Measurements from ENCODE around the gene GSDME. TPM values are rescaled to one million over a fixed set of nuclear protein-coding genes. Genes with fewer than 3 reads are reported as not detected.
A peak's percentile ranks its signal among the peaks of the same experiment; 100 is the strongest.

GSDME gene
- total and polyA plus RNA-seq, 2 of the 4 experiments (the other 2 are of a cell fraction): 75.2 to 78.7 TPM

GRCh38 chr7:24769851-24770250 lies 12.6 kb upstream of the GSDME start:
- Histone ChIP-seq H3K9me1 (ENCODE audit: insufficient read depth, low read length) (no peaks in the 10 kb centered on the region), H3K4me1 (ENCODE audit: control insufficient read depth, insufficient read depth, low read length) (0 out of 2 replicates have a peak, but pooled peaks cover 2% of the 10 kb centered on the region), H3K4me3 (ENCODE audit: insufficient read depth, low read depth, low read length) (no peak overlapping the region), H4K5ac (ENCODE audit: low read depth, low read length) (no peak overlapping the region), H2AK9ac (replicated peaks; ENCODE audit: low read depth, low read length, poor library complexity) (no peak overlapping the region), H3K4me2 (ENCODE audit: low read depth, low read length) (no peak overlapping the region), H3K4ac (ENCODE audit: low read depth, low read length) (no peak overlapping the region), H4K91ac (ENCODE audit: insufficient read depth, low read depth, low read length) (no peak overlapping the region), H2BK5ac (ENCODE audit: low read depth, low read length, poor library complexity, severe bottlenecking) (no peak overlapping the region), H4K20me1 (ENCODE audit: insufficient read depth, low read length) (no peaks in the 10 kb centered on the region), H3K36me3 (ENCODE audit: control insufficient read depth, insufficient read depth, low read length) (no peaks in the 10 kb centered on the region), H3K18ac (ENCODE audit: low read depth, low read length) (no peak overlapping the region), H2BK20ac (ENCODE audit: low read depth, low read length) (no peak overlapping the region), H2AFZ (replicated peaks; ENCODE audit: low read length, poor library complexity) (no peak overlapping the region), H3K14ac (replicated peaks; ENCODE audit: low read depth, low read length) (0 out of 2 replicates have a peak overlapping the region, but pooled peaks have one; percentile 25), H2BK15ac (ENCODE audit: low read depth, low read length) (no peak overlapping the region), H3K23ac (ENCODE audit: low read depth, low read length) (no peak overlapping the region), H4K8ac (ENCODE audit: low read depth in 2 of 2, low read length in 2 of 2) (no peak overlapping the region), H2BK120ac (ENCODE audit: low read depth, low read length) (no peak overlapping the region), H3K27ac (ENCODE audit: insufficient read depth, low read length) (no peak overlapping the region), H3K27me3 (ENCODE audit: control insufficient read depth, insufficient read depth, low read length) (no peaks in the 10 kb centered on the region; the same call in 1 of the 2 replicates), H2AK5ac (ENCODE audit: low read depth, low read length) (no peak overlapping the region), H3K9ac (ENCODE audit: low read depth, low read length) (no peak overlapping the region), H3K79me1 (ENCODE audit: low read depth in 1 of 2, low read length in 2 of 2) (no peaks in the 10 kb centered on the region), H3K9me3 (ENCODE audit: control insufficient read depth, insufficient read depth, low read length) (no peaks in the 10 kb centered on the region), H3K56ac (ENCODE audit: extremely low read depth, insufficient read depth, low read length) (no peak overlapping the region)
- no TSS peak for BruUV-seq (replicated peaks)
- dilution Hi-C loops (cut with HindIII; ENCODE audit: low sequenced_read_pairs, unreplicated experiment) (no loop called here), intact Hi-C loops (cut with micrococcal nuclease) (no loop called here), in situ Hi-C loops (cut with MboI; ENCODE audit: low sequenced_read_pairs) (no loop called here)
- ChIA-PET POLR2A (ENCODE audit: unreplicated experiment) (no interaction called here), CTCF (no interaction called here)
- ATAC-seq (ENCODE audit: low read depth) (no peak), DNase-seq (no peak)
- TF ChIP-seq CTCF (conservative IDR thresholded peaks at IDR 0.05; ENCODE audit: low read depth, low read length) (no peak), MXI1 (IDR thresholded peaks at IDR 0.05; ENCODE audit: borderline replicate concordance, low read depth, low read length) (no peak), FOS (IDR thresholded peaks at IDR 0.05; ENCODE audit: low read depth, low read length) (no peak), CHD1 (IDR thresholded peaks at IDR 0.05; ENCODE audit: low read depth, low read length) (no peak), USF2 (IDR thresholded peaks at IDR 0.05; ENCODE audit: low read depth, low read length) (no peak), SMC3 (IDR thresholded peaks at IDR 0.05; ENCODE audit: low read depth, low read length) (no peak), MAZ (IDR thresholded peaks at IDR 0.05; ENCODE audit: borderline replicate concordance, low read depth, low read length) (no peak), NFE2L2 (IDR thresholded peaks at IDR 0.05; ENCODE audit: low read depth, low read length) (no peak), RAD21 (IDR thresholded peaks at IDR 0.05; ENCODE audit: low read length) (no peak), BHLHE40 (IDR thresholded peaks at IDR 0.05; ENCODE audit: low read depth, low read length) (no peak), RFX5 (IDR thresholded peaks at IDR 0.05; ENCODE audit: low read depth, low read length) (no peak)
- no CpG with 5 or more reads among the region's 2 CpGs for WGBS, 2 experiments (ENCODE audit: extremely low coverage in 2 of 2, insufficient read length in 1 of 2)
